HAP-1 (cell line): ENCODE measurements around the gene RELCH.

Experiments
- DNase-seq, 2 experiments: peaks; one replicate each; pipeline ENCODE4 v3.0.0-alpha.2; 2016 to 2020; ENCODE audit warnings: low spot score in 2 of 2
- H3K27me3 ChIP-seq: fragments of 250-450 bp; sonication (Bioruptor Pico); 2 replicates; pipeline ENCODE4 v1.5.1; 2020; ENCODE audit warnings: low read depth, mild to moderate bottlenecking, moderate library complexity
- H3K36me3 ChIP-seq: fragments of 250-450 bp; sonication (Bioruptor Pico); replicated peaks from 2 replicates; pipeline ENCODE4 v1.5.1; 2020; ENCODE audit warnings: mild to moderate bottlenecking
- H3K4me1 ChIP-seq: fragments of 250-450 bp; sonication (Bioruptor Pico); 2 replicates; pipeline ENCODE4 v1.5.1; 2020; ENCODE audit warnings: mild to moderate bottlenecking
- H3K4me3 ChIP-seq: fragments of 250-450 bp; sonication (Bioruptor Pico); 2 replicates; pipeline ENCODE4 v1.5.1; 2020; ENCODE audit warnings: mild to moderate bottlenecking, moderate library complexity
- H3K9me3 ChIP-seq: fragments of 250-450 bp; sonication (Bioruptor Pico); 2 replicates; pipeline ENCODE4 v1.5.1; 2020; ENCODE audit warnings: mild to moderate bottlenecking, moderate library complexity
- in situ Hi-C: fragments of 300-500 bp; cut with MboI; formaldehyde crosslinking; loops from 3 replicates; pipeline ENCODE4 v1.14.3; 2020; ENCODE audit warnings: low sequenced_read_pairs, inconsistent platforms, mixed read lengths

The RELCH gene

GRCh38 chr18:62245177-62245576, 58.1 kb downstream of the RELCH start:
- H3K9me3 ChIP-seq, result no peaks in the 10 kb centered on the region
- no peak for DNase-seq
- no peak overlapping the region for H3K4me3 ChIP-seq
- no peaks in the 10 kb centered on the region for H3K4me1 ChIP-seq
- H3K36me3 ChIP-seq, result no peaks in the 10 kb centered on the region
- H3K27me3 ChIP-seq, result no peaks in the 10 kb centered on the region
- in situ Hi-C loops, result no loop called here

- Histone ChIP-seq H3K36me3 (no peaks in the 10 kb centered on the region), H3K4me3 (no peak overlapping the region), H3K9me3 (no peaks in the 10 kb centered on the region), H3K27me3 (no peaks in the 10 kb centered on the region), H3K4me1 (no peaks in the 10 kb centered on the region)
- no peak for DNase-seq
- in situ Hi-C loops, result no loop called here
These were observed 58.6 kb downstream of the RELCH start for GRCh38 chr18:62245699-62246098.

- in situ Hi-C loops, result no loop called here
- Histone ChIP-seq H3K9me3 (no peaks in the 10 kb centered on the region), H3K4me3 (no peak overlapping the region)
These were observed 61.3 kb downstream of the RELCH start for GRCh38 chr18:62248313-62248712.

GRCh38 chr18:62249478-62250097, 62.5 kb downstream of the RELCH start:
- H3K4me3 ChIP-seq, result no peak overlapping the region
- no peaks in the 10 kb centered on the region for H3K27me3 ChIP-seq
- no peaks in the 10 kb centered on the region for H3K4me1 ChIP-seq
- in situ Hi-C loops, result no loop called here
- DNase-seq, result peak; percentile 78 to 81
- H3K36me3 ChIP-seq, result no peaks in the 10 kb centered on the region
- H3K9me3 ChIP-seq, result no peaks in the 10 kb centered on the region

More at GRCh38 chr18:62248313-62248712, 61.3 kb downstream of the RELCH start:
- H3K27me3 ChIP-seq, result no peaks in the 10 kb centered on the region
- no peaks in the 10 kb centered on the region for H3K4me1 ChIP-seq
- no peak for DNase-seq
- H3K36me3 ChIP-seq, result no peaks in the 10 kb centered on the region

GRCh38 chr18:62250475-62250874, 63.4 kb downstream of the RELCH start:
- in situ Hi-C loops, result no loop called here
- Histone ChIP-seq H3K9me3 (no peaks in the 10 kb centered on the region), H3K4me3 (no peak overlapping the region), H3K36me3 (no peaks in the 10 kb centered on the region; the same call in none of the 2 replicates), H3K4me1 (no peaks in the 10 kb centered on the region), H3K27me3 (no peaks in the 10 kb centered on the region)
- DNase-seq, result no peak

- in situ Hi-C loops, result no loop called here
- Histone ChIP-seq H3K36me3 (peaks cover 43% of the 10 kb centered on the region), H3K27me3 (no peaks in the 10 kb centered on the region)
These were observed 71.0 kb downstream of the RELCH start for GRCh38 chr18:62258093-62258492.

GRCh38 chr18:62258616-62259015, 71.6 kb downstream of the RELCH start:
- in situ Hi-C loops, result no loop called here
- Histone ChIP-seq H3K9me3 (no peaks in the 10 kb centered on the region), H3K36me3 (peaks cover 43% of the 10 kb centered on the region), H3K27me3 (no peaks in the 10 kb centered on the region), H3K4me3 (no peak overlapping the region), H3K4me1 (no peaks in the 10 kb centered on the region)
- DNase-seq, result no peak

More at GRCh38 chr18:62258093-62258492, 71.0 kb downstream of the RELCH start:
- DNase-seq, result no peak
- Histone ChIP-seq H3K4me3 (no peak overlapping the region), H3K4me1 (no peaks in the 10 kb centered on the region), H3K9me3 (no peaks in the 10 kb centered on the region)

- no peak overlapping the region for H3K4me3 ChIP-seq
- no peak for DNase-seq
- no peaks in the 10 kb centered on the region for H3K4me1 ChIP-seq
- H3K27me3 ChIP-seq, result no peaks in the 10 kb centered on the region
- in situ Hi-C loops, result no loop called here
- no peaks in the 10 kb centered on the region for H3K9me3 ChIP-seq
- peaks cover 50% of the 10 kb centered on the region for H3K36me3 ChIP-seq
These were observed 75.0 kb downstream of the RELCH start for GRCh38 chr18:62262061-62262460.

GRCh38 chr18:62264984-62265383, 77.9 kb downstream of the RELCH start:
- DNase-seq, result no peak

GRCh38 chr18:62277045-62277444, 90.0 kb downstream of the RELCH start:
- in situ Hi-C loops, result no loop called here
- Histone ChIP-seq H3K36me3 (peaks cover 7% of the 10 kb centered on the region), H3K27me3 (no peaks in the 10 kb centered on the region), H3K4me1 (no peaks in the 10 kb centered on the region), H3K4me3 (no peak overlapping the region), H3K9me3 (no peaks in the 10 kb centered on the region)
- DNase-seq, result no peak

More at GRCh38 chr18:62264984-62265383, 77.9 kb downstream of the RELCH start:
- in situ Hi-C loops, result no loop called here
- no peaks in the 10 kb centered on the region for H3K27me3 ChIP-seq
- peaks cover 44% of the 10 kb centered on the region for H3K36me3 ChIP-seq
- H3K4me3 ChIP-seq, result no peak overlapping the region
- no peaks in the 10 kb centered on the region for H3K9me3 ChIP-seq
- no peaks in the 10 kb centered on the region for H3K4me1 ChIP-seq

GRCh38 chr18:62279561-62279960, 92.5 kb downstream of the RELCH start:
- no peak for DNase-seq
- H3K9me3 ChIP-seq, result no peaks in the 10 kb centered on the region
- H3K36me3 ChIP-seq, result peaks cover 15% of the 10 kb centered on the region
- no peak overlapping the region for H3K4me3 ChIP-seq
- in situ Hi-C loops, result no loop called here
- H3K27me3 ChIP-seq, result no peaks in the 10 kb centered on the region
- H3K4me1 ChIP-seq, result no peaks in the 10 kb centered on the region

GRCh38 chr18:62280058-62280457, 93.0 kb downstream of the RELCH start:
- no peaks in the 10 kb centered on the region for H3K4me1 ChIP-seq
- no peak overlapping the region for H3K4me3 ChIP-seq
- DNase-seq, result no peak
- no peaks in the 10 kb centered on the region for H3K27me3 ChIP-seq
- H3K9me3 ChIP-seq, result no peaks in the 10 kb centered on the region
- H3K36me3 ChIP-seq, result peaks cover 15% of the 10 kb centered on the region
- in situ Hi-C loops, result no loop called here

GRCh38 chr18:62280786-62281185, 93.7 kb downstream of the RELCH start:
- Histone ChIP-seq H3K4me1 (no peaks in the 10 kb centered on the region), H3K27me3 (no peaks in the 10 kb centered on the region)

GRCh38 chr18:62281684-62282083, 94.6 kb downstream of the RELCH start:
- in situ Hi-C loops, result no loop called here
- Histone ChIP-seq H3K9me3 (no peaks in the 10 kb centered on the region), H3K4me3 (no peak overlapping the region), H3K27me3 (no peaks in the 10 kb centered on the region), H3K4me1 (no peaks in the 10 kb centered on the region), H3K36me3 (peaks cover 15% of the 10 kb centered on the region)
- DNase-seq, result no peak

More at GRCh38 chr18:62280786-62281185, 93.7 kb downstream of the RELCH start:
- DNase-seq, result no peak
- peaks cover 15% of the 10 kb centered on the region for H3K36me3 ChIP-seq
- no peaks in the 10 kb centered on the region for H3K9me3 ChIP-seq
- no peak overlapping the region for H3K4me3 ChIP-seq
- in situ Hi-C loops, result no loop called here

- H3K4me1 ChIP-seq, result no peaks in the 10 kb centered on the region
- no peak for DNase-seq
- peaks cover 15% of the 10 kb centered on the region for H3K36me3 ChIP-seq
These were observed 95.2 kb downstream of the RELCH start for GRCh38 chr18:62282188-62282629.

More at GRCh38 chr18:62282188-62282629, 95.2 kb downstream of the RELCH start:
- Histone ChIP-seq H3K4me3 (no peak overlapping the region), H3K9me3 (no peaks in the 10 kb centered on the region), H3K27me3 (no peaks in the 10 kb centered on the region)
- in situ Hi-C loops, result no loop called here
